ENCODE data around the gene NAV2.
"Not testable (repeated sequence)": the region's sequence is repeated elsewhere in the genome, so short reads cannot be mapped to it uniquely, and the experiment has no call there.

The NAV2 gene

GRCh38 chr11:19873730-19874129 lies 161.1 kb downstream of the NAV2 start:
- DNase-seq = no peak

- no peak for DNase-seq
These were observed 161.6 kb downstream of the NAV2 start for GRCh38 chr11:19874266-19874665.

GRCh38 chr11:19876750-19877149 lies 164.1 kb downstream of the NAV2 start:
- no peak for DNase-seq

- DNase-seq = no peak
These were observed 165.9 kb downstream of the NAV2 start for GRCh38 chr11:19878520-19878919.

GRCh38 chr11:19879307-19880087 lies 166.9 kb downstream of the NAV2 start:
- DNase-seq = no peak

- DNase-seq = no peak
These were observed 167.4 kb downstream of the NAV2 start for GRCh38 chr11:19880088-19880345.

GRCh38 chr11:19881177-19881576 lies 168.5 kb downstream of the NAV2 start:
- no peak for DNase-seq

GRCh38 chr11:19882356-19882755 lies 169.7 kb downstream of the NAV2 start:
- no peak for DNase-seq

- no peak for DNase-seq
These were observed 173.9 kb downstream of the NAV2 start for GRCh38 chr11:19886498-19886897.

- DNase-seq = no peak
These were observed 175.2 kb downstream of the NAV2 start for GRCh38 chr11:19887842-19888241.

- no peak for DNase-seq
These were observed 176.9 kb downstream of the NAV2 start for GRCh38 chr11:19889531-19889930.

- no peak for DNase-seq
These were observed 177.7 kb downstream of the NAV2 start for GRCh38 chr11:19890308-19890707.

- DNase-seq = no peak
These were observed 178.4 kb downstream of the NAV2 start for GRCh38 chr11:19891022-19891421.

GRCh38 chr11:19892387-19892786 lies 179.8 kb downstream of the NAV2 start:
- DNase-seq = no peak

GRCh38 chr11:19892876-19893275 lies 180.2 kb downstream of the NAV2 start:
- DNase-seq = no peak

- no peak for DNase-seq
These were observed 181.8 kb downstream of the NAV2 start for GRCh38 chr11:19894404-19894803.

- DNase-seq = not testable (repeated sequence)
These were observed 182.4 kb downstream of the NAV2 start for GRCh38 chr11:19895037-19895436.

- no peak for DNase-seq
These were observed 183.1 kb downstream of the NAV2 start for GRCh38 chr11:19895776-19896175.

- peak; percentile 5 for DNase-seq
These were observed 191.0 kb downstream of the NAV2 start for GRCh38 chr11:19903620-19904069.

- no peak for DNase-seq
These were observed 192.7 kb downstream of the NAV2 start for GRCh38 chr11:19905280-19905853.

GRCh38 chr11:19906126-19906525 lies 193.5 kb downstream of the NAV2 start:
- DNase-seq = no peak

- no peak for DNase-seq
These were observed 194.5 kb downstream of the NAV2 start for GRCh38 chr11:19907008-19907579.

GRCh38 chr11:19907839-19908238 lies 195.2 kb downstream of the NAV2 start:
- no peak for DNase-seq

GRCh38 chr11:19910931-19911330 lies 198.3 kb downstream of the NAV2 start:
- DNase-seq = no peak

Measured in activated effector memory CD4-positive, alpha-beta T cell treated with Interleukin-2 at 50 U/mL for 16 hours (primary cell).